DOHH2 (cell line): Measurements from ENCODE around the gene SUFU.

Source experiments
- H3F3A ChIP-seq: fragments of 200-600 bp; sonication (generic), shearing (Covaris generic); 2 replicates; pipeline ENCODE4 v1.6.0; 2016; ENCODE audit warnings: antibody characterized with exemption, mild to moderate bottlenecking; ENCODE audit not compliant: control insufficient read depth, insufficient read depth
- H3K27ac ChIP-seq: fragments of 200-600 bp; sonication (generic); 2 replicates; pipeline ENCODE4 v1.5.1; 2014; ENCODE audit warnings: low read depth, mild to moderate bottlenecking, low read length, moderate library complexity
- H3K27me3 ChIP-seq: fragments of 200-600 bp; sonication (generic); 2 replicates; pipeline ENCODE4 v1.6.1; 2014; ENCODE audit warnings: mild to moderate bottlenecking, low read length, mixed read lengths; ENCODE audit not compliant: control insufficient read depth
- H3K36me3 ChIP-seq: fragments of 200-600 bp; sonication (generic); 2 replicates; pipeline ENCODE4 v1.6.1; 2014; ENCODE audit warnings: mild to moderate bottlenecking, low read length, moderate library complexity, mixed read lengths; ENCODE audit not compliant: control insufficient read depth
- H3K4me1 ChIP-seq: fragments of 200-600 bp; sonication (generic); 2 replicates; pipeline ENCODE4 v1.6.1; 2014; ENCODE audit warnings: mild to moderate bottlenecking, low read length, mixed read lengths; ENCODE audit not compliant: control insufficient read depth
- H3K4me2 ChIP-seq: fragments of 200-600 bp; sonication (generic); 2 replicates; pipeline ENCODE4 v1.6.0; 2014; ENCODE audit warnings: mild to moderate bottlenecking, low read length, moderate library complexity
- H3K4me3 ChIP-seq: fragments of 200-600 bp; sonication (generic); 2 replicates; pipeline ENCODE4 v1.5.1; 2014; ENCODE audit warnings: mild to moderate bottlenecking, low read length, mixed read lengths
- H3K79me2 ChIP-seq: fragments of 200-600 bp; sonication (generic); 2 replicates; pipeline ENCODE4 v1.6.1; 2014; ENCODE audit warnings: mild to moderate bottlenecking, low read length, mixed read lengths; ENCODE audit not compliant: control insufficient read depth
- H3K9me2 ChIP-seq: fragments of 200-600 bp; sonication (generic); replicated peaks from 2 replicates; pipeline ENCODE4 v1.6.1; 2014; ENCODE audit warnings: mild to moderate bottlenecking, low read length, mixed read lengths; ENCODE audit not compliant: control insufficient read depth
- H3K9me3 ChIP-seq: fragments of 200-600 bp; sonication (generic); 2 replicates; pipeline ENCODE4 v1.6.1; 2014; ENCODE audit warnings: antibody characterized with exemption, low read length, mixed read lengths; ENCODE audit not compliant: control insufficient read depth, insufficient read depth
- H4K20me1 ChIP-seq: fragments of 200-600 bp; sonication (generic); 2 replicates; pipeline ENCODE4 v1.6.0; 2014; ENCODE audit warnings: low read depth, mild to moderate bottlenecking, antibody characterized with exemption, low read length, moderate library complexity; ENCODE audit not compliant: control insufficient read depth, insufficient read depth
- CTCF ChIP-seq: fragments of 200-600 bp; sonication (generic); IDR thresholded peaks from one replicate; pipeline ENCODE4 v1.5.1; 2014; ENCODE audit warnings: antibody characterized with exemption, mild to moderate bottlenecking, low read depth, low read length; ENCODE audit not compliant: poor library complexity, severe bottlenecking
- EZH2phosphoT487 ChIP-seq: fragments of 200-600 bp; sonication (generic); IDR thresholded peaks from 2 replicates; pipeline ENCODE4 v1.6.1; 2017; ENCODE audit warnings: borderline replicate concordance, mild to moderate bottlenecking, antibody characterized with exemption, low read length, moderate library complexity, mixed read lengths

Gene SUFU

GRCh38 chr10:102670871-102671434, 167.2 kb downstream of the SUFU start:
- Histone ChIP-seq H3K36me3 (no peaks in the 10 kb centered on the region), H3K9me2 (no peaks in the 10 kb centered on the region), H3K4me2 (no peak overlapping the region), H3F3A (no peaks in the 10 kb centered on the region), H4K20me1 (no peaks in the 10 kb centered on the region), H3K4me1 (peaks cover 25% of the 10 kb centered on the region), H3K27ac (no peak overlapping the region), H3K27me3 (no peaks in the 10 kb centered on the region), H3K9me3 (no peaks in the 10 kb centered on the region), H3K79me2 (no peaks in the 10 kb centered on the region), H3K4me3 (no peak overlapping the region)
- no peak for TF ChIP-seq CTCF
- no peak for TF ChIP-seq EZH2phosphoT487

GRCh38 chr10:102673236-102673818, 169.6 kb downstream of the SUFU start:
- Histone ChIP-seq H3K9me2 (no peaks in the 10 kb centered on the region), H3K4me2 (no peak overlapping the region), H3K27ac (no peak overlapping the region), H3K79me2 (no peaks in the 10 kb centered on the region), H3K36me3 (no peaks in the 10 kb centered on the region), H3K4me1 (peaks cover 35% of the 10 kb centered on the region), H3K27me3 (no peaks in the 10 kb centered on the region), H3K9me3 (no peaks in the 10 kb centered on the region), H3K4me3 (no peak overlapping the region), H4K20me1 (no peaks in the 10 kb centered on the region), H3F3A (peaks cover 7% of the 10 kb centered on the region)
- no peak for TF ChIP-seq EZH2phosphoT487
- TF ChIP-seq CTCF = no peak

GRCh38 chr10:102673819-102674511, 170.2 kb downstream of the SUFU start:
- Histone ChIP-seq H4K20me1 (no peaks in the 10 kb centered on the region), H3K4me3 (no peak overlapping the region), H3K9me3 (no peaks in the 10 kb centered on the region), H3F3A (peaks cover 7% of the 10 kb centered on the region), H3K36me3 (no peaks in the 10 kb centered on the region), H3K9me2 (no peaks in the 10 kb centered on the region), H3K27me3 (no peaks in the 10 kb centered on the region), H3K27ac (no peak overlapping the region), H3K4me1 (peaks cover 35% of the 10 kb centered on the region), H3K79me2 (no peaks in the 10 kb centered on the region), H3K4me2 (0 out of 2 replicates have a peak overlapping the region, but pooled peaks have one; percentile 4)
- TF ChIP-seq CTCF (no peak), EZH2phosphoT487 (no peak)
